ENCODE results near the gene FGGY.

The FGGY gene

GRCh38 chr1:59417406-59417805 lies 120.5 kb downstream of the FGGY start:
- DNase-seq = no peak

DNA sequence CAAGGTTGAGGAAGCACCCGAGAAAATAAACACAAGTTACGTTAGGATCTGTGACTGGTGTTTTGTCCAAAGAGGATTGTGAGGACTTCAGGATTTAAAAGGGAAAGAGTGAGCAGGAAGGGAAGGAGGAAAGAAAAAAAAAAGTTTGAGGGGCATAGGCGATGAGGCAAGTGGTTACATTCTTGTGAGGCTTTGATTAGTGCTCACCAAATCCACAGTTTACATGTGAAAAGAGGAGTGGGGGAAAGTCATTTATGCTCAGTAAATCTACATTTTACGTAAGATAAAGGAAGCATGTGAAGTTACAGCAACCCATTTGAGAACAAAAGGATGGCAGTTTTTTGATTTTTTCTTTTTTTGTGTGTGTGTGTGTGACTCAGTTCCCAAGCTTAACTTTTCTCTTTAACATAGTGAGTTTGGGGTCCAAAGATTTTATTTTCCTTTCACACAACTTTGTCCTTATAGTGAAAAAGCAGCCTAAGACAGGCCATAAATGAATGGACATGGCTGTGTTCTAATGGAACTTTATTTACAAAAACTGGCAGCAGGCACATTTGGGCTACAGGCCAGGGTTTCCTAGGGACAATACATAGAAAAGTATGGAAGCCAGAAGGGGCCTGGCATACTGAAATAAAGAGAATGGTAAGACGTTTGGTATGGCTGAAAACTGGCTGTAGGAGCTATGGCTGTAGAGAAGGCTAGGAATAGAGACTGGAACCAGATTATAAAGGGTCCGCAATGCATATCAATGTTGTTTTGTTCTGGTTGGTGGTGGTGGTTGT lies 121.7 kb downstream of the FGGY start:
- DNase-seq = no peak

GRCh38 chr1:59419361-59420140 lies 122.7 kb downstream of the FGGY start:
- no peak for DNase-seq

GRCh38 chr1:59421232-59421920 lies 124.5 kb downstream of the FGGY start:
- DNase-seq = no peak

GRCh38 chr1:59422921-59423575 lies 126.2 kb downstream of the FGGY start:
- no peak for DNase-seq

DNA sequence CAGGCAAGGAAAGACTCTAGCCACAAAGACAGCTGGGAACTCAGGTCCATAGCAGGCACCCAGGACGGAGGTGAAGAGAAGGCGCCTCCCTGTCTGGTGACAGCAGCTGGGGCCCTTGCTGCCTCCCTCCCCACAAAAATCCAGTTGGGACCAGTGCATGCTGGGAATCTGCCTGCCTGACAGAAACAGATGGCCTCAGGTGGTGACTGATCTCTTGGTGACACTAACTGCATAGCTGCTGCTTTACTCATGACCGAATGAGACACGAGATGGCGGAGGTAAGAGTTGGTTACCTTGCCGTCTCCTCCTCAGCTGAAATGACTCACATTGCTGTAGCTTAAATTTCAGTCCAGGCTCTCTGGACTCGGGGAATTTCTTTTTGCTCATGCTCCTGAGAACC lies 130.3 kb downstream of the FGGY start:
- no peak for DNase-seq

DNA sequence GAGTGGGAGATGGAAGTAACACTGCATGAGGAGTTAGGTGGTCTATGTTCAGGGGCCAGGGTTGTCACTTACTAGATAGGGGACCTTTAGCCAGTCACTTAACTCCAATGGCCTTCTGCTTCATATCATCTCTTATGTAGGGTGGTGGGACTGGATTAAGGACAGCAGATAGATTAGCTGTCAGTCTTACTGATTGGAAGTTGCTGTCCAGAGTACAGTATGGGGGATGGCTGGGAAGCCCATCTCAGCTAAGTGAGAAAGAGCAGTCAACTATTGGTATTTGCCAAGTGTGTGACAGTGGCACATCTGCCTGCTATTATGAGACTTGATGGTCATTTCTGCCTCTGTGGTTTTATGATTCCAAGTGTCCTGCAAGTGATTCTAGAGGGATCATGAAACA lies 130.9 kb downstream of the FGGY start:
- no peak for DNase-seq

GRCh38 chr1:59428828-59429227 lies 131.9 kb downstream of the FGGY start:
- DNase-seq = no peak

DNA sequence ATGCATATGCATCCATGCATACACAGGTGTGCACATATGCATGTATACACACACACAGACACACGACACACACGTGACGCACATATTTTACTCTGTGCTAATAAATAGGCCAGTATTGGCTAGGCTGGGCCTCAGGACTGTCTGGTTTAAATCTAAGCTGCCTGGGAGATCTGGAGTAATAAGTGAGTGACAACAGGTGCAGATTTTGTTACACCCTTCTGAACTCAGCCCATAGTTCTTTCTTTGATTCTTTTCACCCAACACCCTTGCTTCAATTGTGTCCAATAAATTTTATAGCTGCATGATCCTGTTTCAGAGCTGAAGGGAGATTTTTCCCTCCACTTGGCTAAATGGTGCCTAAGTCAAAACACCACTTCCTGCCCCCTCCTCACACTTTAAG lies 132.8 kb downstream of the FGGY start:
- DNase-seq = no peak

DNA sequence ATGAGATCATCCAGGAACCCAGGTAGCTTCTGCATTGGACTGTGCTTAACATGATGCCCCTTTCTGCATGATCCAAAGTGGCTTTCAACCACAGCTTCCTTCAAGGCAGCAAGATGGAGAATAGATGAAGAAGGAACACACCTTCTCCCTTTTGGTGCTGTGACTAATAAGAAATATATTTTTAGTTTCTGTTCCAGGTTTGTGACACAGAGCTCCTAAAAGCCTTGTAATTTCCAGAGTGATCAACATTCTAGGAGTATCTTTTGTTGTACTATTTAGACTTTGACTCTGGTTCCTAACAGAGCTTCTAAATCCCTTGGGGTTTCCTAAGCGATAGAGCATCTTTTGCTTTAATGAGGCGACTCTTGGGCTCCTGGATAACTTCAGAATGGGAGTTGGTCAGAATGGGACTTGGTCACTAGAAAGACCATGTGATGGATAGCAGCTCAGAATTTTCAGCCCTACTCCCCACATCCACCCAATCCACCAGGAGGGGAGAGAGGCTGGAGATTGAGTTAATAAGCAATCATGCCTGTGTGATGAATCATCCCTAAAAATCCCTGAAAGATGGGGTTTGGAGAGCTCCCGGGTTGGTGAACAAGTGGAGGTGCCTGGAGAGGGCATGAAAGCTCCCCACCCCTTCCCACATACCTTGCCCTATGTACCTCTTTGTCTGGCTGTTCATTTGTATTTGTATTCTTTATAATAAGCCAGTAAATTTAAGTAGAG lies 134.8 kb downstream of the FGGY start:
- peak; percentile 42 for DNase-seq

DNA sequence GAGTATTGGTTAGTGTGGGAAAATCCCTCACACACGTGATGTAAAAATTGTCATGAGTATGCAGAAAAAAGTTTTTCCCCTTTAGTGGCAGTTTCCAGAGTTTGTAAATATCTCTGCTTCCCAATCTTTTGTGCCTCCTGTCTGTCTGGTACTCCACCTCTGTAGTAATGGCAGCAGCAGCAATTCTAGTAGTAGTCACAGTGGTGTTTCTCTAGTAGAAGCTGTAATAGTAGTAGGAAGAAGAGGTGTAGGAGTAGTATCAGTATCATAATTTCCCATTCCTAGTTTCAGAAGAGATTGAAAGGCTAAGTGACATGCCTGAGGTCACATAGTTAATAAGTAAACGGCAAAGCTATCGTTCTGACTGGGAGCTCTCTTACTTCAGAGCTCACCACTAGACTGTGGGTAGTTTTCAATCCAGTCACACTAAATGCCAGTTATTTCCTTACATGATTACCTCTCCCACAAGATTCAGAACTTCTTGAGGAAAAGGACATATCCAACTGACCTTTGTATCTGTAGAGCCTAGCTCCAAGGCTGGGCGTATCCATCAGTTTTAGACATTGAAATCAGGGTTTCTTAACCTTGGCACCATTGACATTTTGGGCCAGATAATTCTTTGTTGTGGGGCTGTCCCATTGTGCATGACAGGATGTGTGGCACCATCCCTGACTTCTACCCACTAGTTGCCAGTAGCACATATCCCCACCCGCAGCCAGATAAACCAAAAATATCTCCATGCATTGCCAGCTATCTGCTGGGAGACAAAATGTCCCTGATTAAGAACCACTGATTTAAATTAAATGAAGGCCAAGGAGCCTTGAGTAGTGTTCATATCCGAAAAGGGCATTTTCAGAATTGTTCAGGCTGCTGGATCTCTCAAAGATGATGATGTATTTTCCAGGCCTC lies 135.9 kb downstream of the FGGY start:
- DNase-seq = no peak

DNA sequence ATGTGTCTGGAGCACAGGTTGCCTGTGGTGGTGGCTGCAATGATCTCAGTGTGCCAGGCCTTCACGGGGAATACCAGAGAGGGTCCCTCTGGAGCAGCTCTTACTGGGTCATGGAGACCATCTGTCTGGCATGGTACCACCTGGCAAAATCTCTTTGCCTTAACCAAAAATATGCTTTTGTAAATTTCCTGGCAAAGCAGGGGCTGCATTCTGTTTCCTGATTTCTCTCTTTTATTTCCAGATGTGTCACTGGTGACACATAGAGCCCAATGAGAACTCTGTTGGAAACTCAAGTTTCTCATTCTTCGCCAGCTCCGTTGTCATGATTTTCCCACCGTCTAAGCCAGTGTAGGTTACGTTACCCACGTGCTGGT lies 136.5 kb downstream of the FGGY start:
- no peak for DNase-seq

DNA sequence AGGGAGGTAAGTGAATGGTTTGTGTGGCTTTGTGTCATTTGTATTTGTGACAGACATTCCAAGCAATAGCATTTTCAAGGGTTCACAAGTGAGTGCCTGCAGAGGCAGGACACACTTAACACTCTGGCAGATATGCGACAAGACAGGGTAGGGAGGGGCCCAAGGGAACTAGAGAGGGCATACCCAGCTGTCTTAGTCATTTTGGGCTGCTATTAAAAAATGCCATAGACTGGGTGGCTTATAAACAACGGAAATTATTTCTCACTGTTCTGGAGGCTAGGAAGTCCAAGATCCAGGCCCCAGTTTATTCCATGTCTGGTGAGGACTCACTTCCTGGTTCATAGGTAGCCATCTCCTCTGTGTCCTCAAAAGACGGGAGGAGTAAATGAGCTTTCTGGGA lies 137.4 kb downstream of the FGGY start:
- DNase-seq = peak; percentile 42

DNA sequence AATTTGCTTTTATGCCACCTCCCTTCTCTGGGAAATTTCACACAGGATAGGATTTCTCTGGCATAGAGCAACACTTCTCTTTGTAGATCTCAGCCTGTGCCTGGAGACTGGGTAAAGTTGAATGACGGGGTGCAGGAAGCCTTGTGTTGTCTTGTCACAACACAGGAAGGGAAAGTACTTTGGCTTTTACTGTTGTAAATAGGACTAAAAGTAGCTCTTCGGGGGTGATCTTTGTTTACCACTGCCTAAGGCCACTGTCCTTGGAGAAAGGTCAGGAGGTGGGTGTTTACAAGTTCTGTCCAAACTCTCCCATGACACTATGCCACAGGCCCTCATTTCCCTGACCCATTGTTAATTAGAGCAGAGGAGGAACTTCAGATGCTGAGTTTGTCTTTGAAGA lies 139.7 kb downstream of the FGGY start:
- DNase-seq = no peak

GRCh38 chr1:59438058-59438560 lies 141.2 kb downstream of the FGGY start:
- no peak for DNase-seq

GRCh38 chr1:59442492-59442891 lies 145.6 kb downstream of the FGGY start:
- DNase-seq = no peak

GRCh38 chr1:59443310-59443709 lies 146.4 kb downstream of the FGGY start:
- no peak for DNase-seq

DNA sequence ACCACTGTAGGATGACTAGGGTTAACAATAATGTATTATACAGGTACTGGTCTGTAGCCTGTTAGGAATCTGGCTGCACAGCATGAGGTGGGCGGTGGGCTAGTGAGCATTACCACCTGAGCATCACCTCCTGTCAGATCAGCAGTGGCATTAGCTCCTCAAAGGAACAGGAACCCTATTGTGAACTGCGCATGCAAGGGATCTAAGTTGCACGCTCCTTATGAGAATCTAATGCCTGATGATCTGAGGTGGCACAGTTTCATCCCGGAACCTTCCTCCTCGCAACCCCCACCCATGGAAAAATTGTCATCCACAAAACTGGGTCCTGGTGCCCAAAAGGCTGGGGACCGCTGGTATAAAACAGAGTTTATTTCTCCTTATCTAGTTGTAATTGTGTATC lies 147.6 kb downstream of the FGGY start:
- DNase-seq = no peak

DNA sequence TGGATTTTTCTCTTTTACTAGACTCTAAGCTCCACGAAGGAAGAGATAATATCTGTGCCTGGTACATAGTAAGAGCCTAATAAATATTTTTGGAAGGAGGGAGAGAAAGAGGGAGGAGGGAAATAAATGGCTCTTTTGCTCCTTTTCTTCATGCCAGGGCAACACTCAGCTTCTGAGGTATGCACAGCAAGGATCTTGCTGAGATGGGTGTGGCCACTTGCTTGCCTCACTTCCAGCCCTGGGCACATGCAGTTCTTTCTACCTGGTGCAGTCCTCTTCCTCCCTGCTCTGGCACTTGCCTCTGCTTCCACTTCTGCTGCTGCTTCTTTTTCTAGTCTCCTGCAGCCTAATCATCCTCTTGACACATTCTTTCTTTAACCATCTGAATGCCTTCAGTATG lies 148.1 kb downstream of the FGGY start:
- peak; percentile 20 for DNase-seq

DNA sequence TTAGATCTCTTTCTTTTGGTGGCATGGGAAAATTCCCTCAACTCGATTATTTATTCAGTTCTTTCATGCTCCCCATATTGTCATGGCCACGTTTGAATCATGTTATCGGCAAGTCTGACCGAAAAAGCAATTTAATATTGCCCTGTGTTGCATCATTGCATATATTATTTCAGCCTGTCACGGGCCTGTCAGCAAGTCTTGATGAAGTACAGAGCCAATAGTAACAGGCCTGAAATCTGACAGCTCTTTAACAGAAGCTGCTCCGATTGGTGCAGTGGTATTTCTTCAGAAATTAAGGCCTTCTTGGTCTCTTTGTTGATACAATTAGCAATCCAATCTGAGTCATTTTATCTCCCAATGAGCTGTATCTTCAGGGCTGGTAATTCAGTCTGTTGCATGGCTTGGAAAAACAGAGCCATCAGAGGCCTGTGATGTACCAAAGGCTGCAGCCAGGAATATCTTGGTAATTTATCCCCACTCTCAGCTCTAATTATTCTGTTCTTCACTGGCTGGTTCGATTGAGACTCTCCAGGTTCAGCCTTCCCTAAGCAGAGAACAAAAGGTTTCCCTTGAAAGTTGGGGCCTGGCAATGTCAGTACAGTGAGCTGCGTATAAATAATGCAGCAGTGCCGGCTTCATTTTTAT lies 149.5 kb downstream of the FGGY start:
- DNase-seq = peak; percentile 54

DNA sequence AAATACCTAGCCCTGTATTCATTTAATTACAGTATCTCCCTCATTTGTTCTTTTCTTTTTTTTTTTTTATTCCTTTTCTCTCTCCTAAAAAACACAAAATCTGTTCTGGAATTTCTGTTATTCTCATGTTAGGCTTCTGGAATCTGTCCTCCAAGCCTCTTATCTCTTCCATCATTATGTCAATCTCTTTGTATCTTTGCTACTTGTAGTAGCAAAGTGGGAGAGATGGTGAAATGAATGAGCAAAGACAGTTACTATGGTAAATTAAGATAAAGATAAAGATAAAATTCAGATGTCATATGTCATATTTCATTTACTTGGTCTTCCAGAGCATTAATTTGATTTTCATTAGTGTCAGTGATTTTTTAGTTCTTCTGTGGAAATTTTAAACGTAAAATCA lies 155.1 kb downstream of the FGGY start:
- DNase-seq = no peak
